ENCODE measurements around the gene OSBPL1A.

OSBPL1A gene

DNA sequence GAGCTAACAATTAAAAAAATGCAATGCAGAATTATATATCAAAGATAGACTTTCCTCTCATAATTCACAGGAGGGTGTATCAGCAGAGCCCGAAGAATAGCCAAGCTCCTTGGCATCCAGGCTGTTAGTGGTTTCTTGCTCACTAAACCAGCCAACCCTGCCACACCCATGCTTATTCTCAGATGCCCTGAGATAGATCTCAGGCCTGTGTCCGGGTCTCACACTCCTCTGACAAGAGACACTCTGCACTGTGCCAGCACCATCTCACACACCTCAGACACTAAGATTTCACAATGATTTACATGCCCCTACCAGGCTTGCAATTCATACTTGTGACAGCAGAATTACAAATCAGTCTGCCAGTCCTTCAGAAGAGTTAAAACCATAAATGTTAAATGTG, 64.5 kb downstream of the OSBPL1A start:
- Mint-ChIP-seq H3K4me3 (no peak overlapping the region), H3K9me3 (no peaks in the 10 kb centered on the region), H3K27ac (no peak overlapping the region), H3K36me3 (ENCODE audit: low read depth) (peaks cover 3% of the 10 kb centered on the region), H3K27me3 (no peaks in the 10 kb centered on the region), H3K4me1 (ENCODE audit: low read depth) (no peaks in the 10 kb centered on the region)

DNA sequence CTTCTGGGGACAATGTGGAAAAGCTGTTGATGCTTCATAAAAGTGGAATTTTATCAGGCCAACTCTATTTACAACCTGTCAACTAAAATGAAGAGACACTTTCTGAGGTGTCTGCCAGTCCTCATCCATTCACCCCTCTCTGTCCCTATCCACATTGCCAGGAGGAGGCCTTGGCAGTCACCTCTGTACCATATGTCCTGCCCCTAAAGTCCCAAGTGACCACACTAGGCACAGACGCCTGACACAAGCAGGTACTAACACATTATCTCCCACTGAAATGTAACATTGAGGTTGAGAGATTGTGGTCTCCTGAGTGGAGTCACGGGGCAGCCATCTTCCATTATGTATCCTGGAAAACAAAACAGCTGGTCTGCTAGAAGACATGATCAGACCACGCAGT, 71.4 kb downstream of the OSBPL1A start:
- Mint-ChIP-seq H3K9me3 (no peaks in the 10 kb centered on the region), H3K27me3 (no peaks in the 10 kb centered on the region), H3K4me3 (no peak overlapping the region), H3K4me1 (ENCODE audit: low read depth) (no peaks in the 10 kb centered on the region), H3K27ac (no peak overlapping the region), H3K36me3 (ENCODE audit: low read depth) (no peaks in the 10 kb centered on the region)

DNA sequence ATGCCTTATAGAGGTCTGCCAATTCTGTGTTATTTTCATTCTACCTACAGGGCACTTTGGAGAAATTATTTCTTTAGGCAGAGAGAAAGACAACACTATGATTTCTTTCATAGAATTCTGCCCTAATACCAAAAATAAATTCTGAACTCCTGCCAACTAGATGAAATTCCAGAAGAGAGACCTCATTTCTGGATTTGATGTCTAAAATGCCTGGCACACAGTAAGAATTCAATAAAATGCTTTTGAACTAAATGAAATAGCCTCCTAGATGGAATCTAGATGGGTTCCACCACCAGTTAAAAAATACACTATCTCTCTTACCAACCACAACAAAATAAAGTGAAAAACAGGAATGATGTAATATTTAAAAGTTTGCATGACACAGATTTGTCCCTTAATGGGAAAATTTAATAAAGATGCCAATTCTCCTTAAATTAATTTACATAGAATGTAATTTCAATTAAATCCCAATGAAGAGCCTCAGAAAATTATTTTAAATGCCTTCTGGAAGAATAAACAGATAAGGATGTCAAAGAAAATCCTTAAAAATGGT, 75.0 kb downstream of the OSBPL1A start:
- no peak overlapping the region for H3K4me3 Mint-ChIP-seq
- H3K4me1 Mint-ChIP-seq (ENCODE audit: low read depth): no peaks in the 10 kb centered on the region
- no peaks in the 10 kb centered on the region for H3K27me3 Mint-ChIP-seq
- no peak overlapping the region for H3K27ac Mint-ChIP-seq
- no peaks in the 10 kb centered on the region for H3K36me3 Mint-ChIP-seq (ENCODE audit: low read depth)
- no peaks in the 10 kb centered on the region for H3K9me3 Mint-ChIP-seq

DNA sequence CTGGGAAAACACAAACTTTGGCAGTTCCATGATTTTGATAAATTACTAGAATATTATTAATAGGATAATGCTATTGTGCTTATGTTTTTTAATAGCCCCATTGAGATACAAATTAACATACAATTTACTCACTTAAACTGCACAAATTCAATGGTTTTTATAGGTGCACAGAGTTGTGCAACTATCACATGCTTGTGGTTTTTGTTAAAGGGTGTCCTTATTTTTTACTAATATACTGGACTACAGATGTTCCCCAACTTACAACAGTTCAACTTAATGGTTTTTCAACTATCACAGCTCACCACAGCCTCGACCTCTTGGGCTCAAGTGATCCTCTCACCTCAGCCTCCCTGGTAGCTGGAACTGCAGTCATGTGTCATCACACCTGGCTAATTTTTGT, 76.6 kb downstream of the OSBPL1A start:
- Mint-ChIP-seq H3K9me3 (no peaks in the 10 kb centered on the region), H3K27ac (no peak overlapping the region), H3K4me3 (no peak overlapping the region)

DNA sequence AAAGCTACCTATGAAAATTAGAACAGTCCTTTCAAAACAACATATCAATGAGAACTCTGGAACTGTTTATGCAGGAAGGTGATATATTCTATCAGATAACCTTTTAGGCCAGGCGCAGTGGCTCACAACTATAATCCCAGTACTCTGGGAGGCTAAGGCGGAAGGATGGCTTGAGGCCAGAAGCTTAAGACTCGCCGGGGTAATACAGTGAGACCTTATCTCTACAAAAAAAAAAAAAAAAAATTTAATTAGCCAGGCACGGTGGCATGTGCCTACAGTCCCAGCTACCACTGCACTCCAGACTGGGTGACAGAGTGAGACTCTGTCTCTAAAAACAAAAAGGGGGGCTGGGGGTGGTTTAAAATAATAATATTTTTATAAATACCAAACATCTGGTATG, 77.9 kb downstream of the OSBPL1A start:
- Mint-ChIP-seq H3K4me1 (ENCODE audit: low read depth) (no peaks in the 10 kb centered on the region), H3K27me3 (no peaks in the 10 kb centered on the region), H3K4me3 (no peak overlapping the region), H3K36me3 (ENCODE audit: low read depth) (no peaks in the 10 kb centered on the region), H3K27ac (no peak overlapping the region), H3K9me3 (no peaks in the 10 kb centered on the region)

More for the DNA sequence above, 76.6 kb downstream of the OSBPL1A start:
- H3K36me3 Mint-ChIP-seq (ENCODE audit: low read depth): no peaks in the 10 kb centered on the region
- no peaks in the 10 kb centered on the region for H3K4me1 Mint-ChIP-seq (ENCODE audit: low read depth)
- no peaks in the 10 kb centered on the region for H3K27me3 Mint-ChIP-seq

DNA sequence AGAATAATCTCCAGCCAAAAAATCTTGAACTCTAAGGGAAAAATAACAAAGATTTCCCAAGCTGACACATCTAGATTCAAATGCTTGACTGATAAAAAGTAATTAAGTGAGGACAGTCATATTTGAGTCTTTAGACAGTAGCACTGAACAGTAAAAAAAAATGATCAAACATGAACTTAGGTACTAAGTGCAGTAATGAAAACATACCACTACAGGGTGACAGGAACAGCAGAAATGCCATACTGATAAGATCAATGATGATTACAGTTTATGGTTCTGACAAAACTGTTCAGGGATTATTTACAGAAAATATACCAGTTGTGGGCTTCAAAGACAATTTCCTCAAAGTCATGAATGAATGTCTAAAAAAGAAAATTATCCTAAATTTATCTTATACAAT, 80.3 kb downstream of the OSBPL1A start:
- H3K9me3 Mint-ChIP-seq: no peaks in the 10 kb centered on the region
- H3K36me3 Mint-ChIP-seq (ENCODE audit: low read depth): no peaks in the 10 kb centered on the region
- H3K4me3 Mint-ChIP-seq: no peak overlapping the region
- H3K4me1 Mint-ChIP-seq (ENCODE audit: low read depth): no peaks in the 10 kb centered on the region
- H3K27me3 Mint-ChIP-seq: no peaks in the 10 kb centered on the region
- H3K27ac Mint-ChIP-seq: no peak overlapping the region

DNA sequence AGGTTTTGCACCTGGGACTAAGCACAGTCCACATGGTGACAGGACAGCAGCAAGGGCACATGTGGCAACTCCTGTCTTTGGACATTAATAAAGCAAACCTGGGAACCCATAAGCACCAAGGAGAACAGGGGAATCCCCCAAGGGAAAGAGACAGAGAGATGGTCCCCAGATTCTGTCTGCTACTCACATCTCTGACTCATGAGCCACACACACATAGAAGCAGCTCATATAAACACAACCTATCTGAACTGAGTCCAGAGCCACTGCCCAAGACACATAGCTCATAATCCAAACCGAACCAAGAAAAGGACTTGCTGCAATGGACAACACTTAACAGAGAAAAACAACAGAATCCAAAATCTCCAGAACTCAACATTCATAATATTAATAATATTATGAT, 82.5 kb downstream of the OSBPL1A start:
- Mint-ChIP-seq H3K36me3 (ENCODE audit: low read depth) (peaks cover 4% of the 10 kb centered on the region), H3K27me3 (no peaks in the 10 kb centered on the region), H3K4me1 (ENCODE audit: low read depth) (no peaks in the 10 kb centered on the region), H3K9me3 (no peaks in the 10 kb centered on the region), H3K4me3 (no peak overlapping the region), H3K27ac (no peak overlapping the region)

DNA sequence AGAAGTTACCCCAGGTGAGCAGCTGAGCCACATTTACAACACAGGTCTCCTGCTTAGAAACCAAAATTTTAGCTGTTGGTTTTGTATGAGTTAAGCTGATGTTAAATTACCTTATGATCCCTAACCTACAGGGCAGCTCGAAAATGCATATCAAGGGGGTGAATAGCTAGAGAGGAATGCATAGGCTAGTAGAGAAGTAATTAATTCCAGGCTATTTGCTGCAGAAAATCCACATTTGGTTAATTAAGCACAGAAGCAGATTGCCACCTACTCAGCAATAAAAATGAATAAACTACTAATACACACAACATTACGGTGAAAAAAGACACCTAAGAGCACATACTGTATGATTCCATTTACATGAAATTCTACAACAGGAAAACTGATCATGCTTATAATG, 91.4 kb downstream of the OSBPL1A start:
- no peaks in the 10 kb centered on the region for H3K27me3 Mint-ChIP-seq
- no peak overlapping the region for H3K4me3 Mint-ChIP-seq
- no peaks in the 10 kb centered on the region for H3K4me1 Mint-ChIP-seq (ENCODE audit: low read depth)
- H3K27ac Mint-ChIP-seq: no peak overlapping the region
- peaks cover 4% of the 10 kb centered on the region for H3K36me3 Mint-ChIP-seq (ENCODE audit: low read depth)
- H3K9me3 Mint-ChIP-seq: peaks cover 4% of the 10 kb centered on the region

DNA sequence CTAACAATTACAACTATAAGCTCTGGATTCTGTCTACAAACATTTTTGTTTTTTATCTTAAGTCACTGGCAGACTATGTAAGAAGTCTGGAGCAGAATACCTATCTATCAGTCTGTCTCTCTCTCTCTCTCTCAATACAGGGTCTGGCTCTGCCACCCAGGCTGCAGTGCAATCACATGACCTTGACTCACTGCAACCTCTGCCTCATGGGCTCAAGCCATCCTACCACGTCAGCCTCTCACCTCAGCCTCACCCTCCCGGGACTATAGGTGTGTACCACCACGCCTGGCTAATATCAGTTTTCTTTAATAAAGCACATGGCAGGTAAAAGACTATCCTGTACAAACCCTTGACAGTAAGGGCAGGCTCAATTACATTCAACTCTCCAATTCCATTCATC, 96.9 kb downstream of the OSBPL1A start:
- Mint-ChIP-seq H3K27me3 (no peaks in the 10 kb centered on the region), H3K36me3 (ENCODE audit: low read depth) (no peaks in the 10 kb centered on the region), H3K4me1 (ENCODE audit: low read depth) (no peaks in the 10 kb centered on the region), H3K9me3 (peaks cover 4% of the 10 kb centered on the region), H3K27ac (no peak overlapping the region), H3K4me3 (no peak overlapping the region)

DNA sequence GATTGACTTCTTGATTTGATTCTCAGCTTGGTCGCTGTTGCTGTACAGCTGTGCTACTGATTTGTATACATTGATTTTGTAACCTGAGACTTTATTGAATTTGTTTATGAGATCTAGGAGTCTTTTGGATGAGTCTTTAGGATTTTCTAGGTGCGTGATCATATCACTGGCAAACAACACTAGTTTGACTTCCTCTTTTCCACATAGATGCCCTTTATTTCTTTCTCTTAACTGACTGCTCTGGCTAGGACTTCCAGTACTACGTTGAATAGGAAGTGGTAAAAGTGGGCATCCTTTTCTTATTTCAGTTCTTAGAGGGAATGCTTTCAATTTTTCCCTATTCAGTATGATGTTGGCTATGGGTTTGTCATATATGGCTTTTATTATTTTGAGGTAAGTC, 101.3 kb downstream of the OSBPL1A start:
- Mint-ChIP-seq H3K36me3 (ENCODE audit: low read depth) (no peaks in the 10 kb centered on the region), H3K27me3 (no peaks in the 10 kb centered on the region), H3K4me1 (ENCODE audit: low read depth) (no peaks in the 10 kb centered on the region), H3K9me3 (no peaks in the 10 kb centered on the region), H3K4me3 (no peak overlapping the region), H3K27ac (no peak overlapping the region)

DNA sequence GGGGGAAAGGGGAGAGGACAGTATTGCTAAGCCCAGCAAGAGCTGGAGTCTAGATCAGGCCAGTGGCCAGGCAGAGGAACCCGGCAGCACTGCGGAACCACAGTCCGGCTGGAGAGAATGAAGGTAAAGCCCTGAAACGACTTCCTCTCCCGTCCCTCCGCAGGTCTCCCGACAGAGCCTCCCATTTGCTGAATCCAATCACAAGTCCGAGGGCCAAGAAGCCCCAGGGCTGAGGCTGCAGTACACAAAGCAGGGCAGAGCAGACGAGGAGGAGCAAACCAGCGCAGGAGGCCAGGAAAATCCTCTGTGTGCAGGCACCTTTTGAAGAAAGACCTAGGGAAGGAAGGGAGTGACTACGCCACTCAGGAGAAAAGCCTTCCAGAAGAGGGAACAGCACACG, 104.4 kb downstream of the OSBPL1A start:
- Mint-ChIP-seq H3K4me1 (ENCODE audit: low read depth) (no peaks in the 10 kb centered on the region), H3K4me3 (no peak overlapping the region), H3K36me3 (ENCODE audit: low read depth) (no peaks in the 10 kb centered on the region), H3K27ac (no peak overlapping the region), H3K9me3 (no peaks in the 10 kb centered on the region), H3K27me3 (no peaks in the 10 kb centered on the region)

DNA sequence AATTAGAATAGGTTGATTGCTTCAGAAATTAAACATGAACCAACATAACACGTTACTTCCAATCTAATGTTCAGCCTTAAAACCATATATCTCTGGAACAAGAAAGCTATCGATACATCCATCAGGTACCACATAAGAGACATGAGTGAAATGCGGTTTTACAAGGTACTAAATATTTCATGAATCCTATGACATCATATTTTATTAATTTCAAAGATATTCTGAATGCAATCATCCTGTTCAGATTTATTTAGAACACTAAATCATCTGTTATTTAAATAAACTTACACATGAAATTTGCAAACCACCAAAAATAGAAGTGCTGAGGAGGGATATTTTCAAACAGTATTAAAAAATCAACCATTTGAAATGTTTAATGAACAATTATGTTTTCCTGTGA, 119.0 kb downstream of the OSBPL1A start:
- no peaks in the 10 kb centered on the region for H3K4me1 Mint-ChIP-seq (ENCODE audit: low read depth)
- peaks cover 8% of the 10 kb centered on the region for H3K27me3 Mint-ChIP-seq
- H3K4me3 Mint-ChIP-seq: no peak overlapping the region
- H3K36me3 Mint-ChIP-seq (ENCODE audit: low read depth): no peaks in the 10 kb centered on the region
- no peak overlapping the region for H3K27ac Mint-ChIP-seq
- no peaks in the 10 kb centered on the region for H3K9me3 Mint-ChIP-seq

DNA sequence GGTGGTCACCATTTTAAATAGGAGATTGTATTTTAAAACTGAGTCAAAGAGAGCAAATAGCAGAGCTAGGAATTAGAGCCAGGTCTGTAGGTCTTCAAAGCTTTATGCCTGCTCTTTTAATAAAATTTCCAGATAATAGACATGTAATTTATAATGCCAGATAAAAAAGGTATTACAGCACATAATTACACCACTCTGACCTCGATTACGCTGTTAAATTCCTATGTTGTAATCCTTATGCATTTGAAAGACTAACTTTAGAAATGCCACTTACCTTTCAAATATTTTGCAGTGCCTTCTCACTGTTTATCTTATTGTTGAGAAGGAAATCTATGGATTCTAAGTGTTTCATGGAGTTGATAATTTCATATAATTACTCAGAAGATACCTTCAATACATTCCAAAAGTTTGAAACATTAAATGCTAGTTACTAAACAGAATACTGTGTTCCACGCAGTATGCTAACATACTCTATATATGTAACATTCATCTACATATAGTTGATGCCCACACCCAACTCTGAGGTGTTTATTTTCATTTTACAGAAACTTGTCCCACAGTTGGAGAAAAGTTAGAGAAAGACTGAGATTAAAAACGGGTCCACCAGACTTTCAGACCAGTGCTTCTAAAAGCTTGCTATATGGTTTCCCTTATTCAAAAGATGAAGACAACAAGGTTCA, 120.0 kb downstream of the OSBPL1A start:
- no peaks in the 10 kb centered on the region for H3K36me3 Mint-ChIP-seq (ENCODE audit: low read depth)
- H3K4me3 Mint-ChIP-seq: no peak overlapping the region
- H3K9me3 Mint-ChIP-seq: no peaks in the 10 kb centered on the region
- no peak overlapping the region for H3K27ac Mint-ChIP-seq
- H3K27me3 Mint-ChIP-seq: peaks cover 15% of the 10 kb centered on the region
- H3K4me1 Mint-ChIP-seq (ENCODE audit: low read depth): no peaks in the 10 kb centered on the region

DNA sequence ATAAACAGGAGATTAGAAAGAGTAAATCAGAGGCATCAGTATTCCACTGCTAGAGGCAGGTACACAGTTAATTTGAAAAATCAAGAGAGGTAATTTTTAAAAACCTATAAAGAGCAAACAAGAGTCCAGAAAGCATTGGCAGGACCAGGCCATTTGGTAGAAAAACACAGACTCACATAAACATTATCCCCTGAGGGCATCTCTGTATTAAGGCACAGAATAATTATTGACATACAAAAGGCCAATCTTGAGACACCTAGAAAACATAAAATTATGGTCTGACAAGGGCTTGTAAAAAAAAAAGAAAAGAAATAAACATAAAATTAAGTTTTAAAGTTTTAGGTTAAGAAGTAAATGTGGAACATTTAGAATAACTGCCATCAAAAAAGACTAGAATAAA, 120.6 kb downstream of the OSBPL1A start:
- Mint-ChIP-seq H3K36me3 (ENCODE audit: low read depth) (no peaks in the 10 kb centered on the region), H3K9me3 (no peaks in the 10 kb centered on the region), H3K27ac (no peak overlapping the region), H3K4me3 (no peak overlapping the region), H3K4me1 (ENCODE audit: low read depth) (peaks cover 4% of the 10 kb centered on the region), H3K27me3 (peaks cover 21% of the 10 kb centered on the region)

DNA sequence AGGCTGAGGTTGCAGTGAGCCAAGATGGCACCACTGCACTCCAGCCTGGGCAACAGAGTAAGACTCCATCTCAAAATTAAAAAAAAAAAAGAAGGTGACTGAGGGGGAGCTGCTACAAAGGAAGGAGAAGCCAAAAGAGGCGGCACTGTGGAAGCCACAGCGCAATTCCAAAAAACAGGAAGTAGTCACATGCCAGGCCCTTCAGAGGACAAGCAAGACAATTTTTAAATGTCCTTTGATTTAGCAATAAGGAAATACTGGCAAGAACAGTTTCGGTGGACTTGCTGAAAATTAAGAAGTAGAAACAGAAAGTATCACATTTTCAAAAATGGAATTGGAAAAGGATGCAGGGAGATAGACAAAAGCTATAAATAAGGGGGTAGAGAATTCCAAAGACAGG, 122.8 kb downstream of the OSBPL1A start:
- Mint-ChIP-seq H3K27ac (no peak overlapping the region), H3K4me1 (ENCODE audit: low read depth) (peaks cover 5% of the 10 kb centered on the region), H3K27me3 (peaks cover 37% of the 10 kb centered on the region), H3K9me3 (no peaks in the 10 kb centered on the region), H3K4me3 (no peak overlapping the region), H3K36me3 (ENCODE audit: low read depth) (no peaks in the 10 kb centered on the region)

DNA sequence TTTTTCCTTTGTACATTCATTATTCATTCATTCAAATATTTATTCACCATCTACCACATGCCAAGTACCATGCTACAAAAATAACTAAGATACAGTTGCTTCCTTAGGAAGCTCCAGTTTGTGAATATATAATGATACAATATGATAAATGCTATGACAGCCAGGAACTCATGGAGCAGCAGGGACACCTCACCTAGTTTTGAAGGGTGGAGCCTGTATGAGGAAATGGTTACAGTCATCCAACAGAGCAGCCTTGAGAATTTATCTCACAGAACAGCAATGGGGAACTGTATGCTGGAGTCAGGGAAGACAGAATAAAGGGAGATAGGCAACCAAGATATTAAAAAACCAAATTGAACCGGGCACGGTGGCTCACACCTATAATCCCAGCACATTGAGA, 124.0 kb downstream of the OSBPL1A start:
- no peak overlapping the region for H3K27ac Mint-ChIP-seq

More for the DNA sequence above, 124.0 kb downstream of the OSBPL1A start:
- Mint-ChIP-seq H3K27me3 (peaks cover 45% of the 10 kb centered on the region), H3K36me3 (ENCODE audit: low read depth) (no peaks in the 10 kb centered on the region), H3K4me3 (no peak overlapping the region), H3K4me1 (ENCODE audit: low read depth) (peaks cover 5% of the 10 kb centered on the region), H3K9me3 (no peaks in the 10 kb centered on the region)

Data from stimulated activated naive CD8-positive, alpha-beta T cell treated with anti-CD3 and anti-CD28 coated beads, Interleukin-15, Interleukin-2, amounts not matched to agents 100 ng/mL and 50 ng/mL, for 24 hours (primary cell).